ENCODE results near the gene LDAH. TPM values are rescaled to one million over a fixed set of nuclear protein-coding genes. Genes with fewer than 3 reads are reported as not detected.

Gene LDAH
- total RNA-seq, 1 experiment from 2014 or later, result 27.4 TPM

DNA sequence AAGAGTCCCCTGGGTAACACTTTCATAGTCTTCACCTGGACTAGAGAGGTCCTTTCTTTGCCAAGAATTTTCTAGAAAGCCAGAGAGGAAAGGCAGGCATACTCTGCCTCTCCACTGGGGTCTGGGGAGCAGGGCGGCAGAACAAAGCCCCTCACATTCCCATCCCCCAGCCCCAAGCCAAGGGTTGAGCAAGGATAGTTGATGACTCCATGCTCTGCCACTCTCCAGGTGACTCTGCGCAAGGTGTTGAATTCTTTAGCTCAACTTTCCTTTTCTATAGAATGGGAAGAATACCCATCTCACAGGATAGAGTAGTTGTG is 158.9 kb downstream of the LDAH start:
- ChIA-PET CTCF (no interaction called here), POLR2A (ENCODE audit: low non-redundant PET) (no interaction called here)
- no peaks in the 10 kb centered on the region for H3K36me3 ChIP-seq (ENCODE audit: insufficient read depth, low read length, poor library complexity, severe bottlenecking)
- TF ChIP-seq, protein P1, sequence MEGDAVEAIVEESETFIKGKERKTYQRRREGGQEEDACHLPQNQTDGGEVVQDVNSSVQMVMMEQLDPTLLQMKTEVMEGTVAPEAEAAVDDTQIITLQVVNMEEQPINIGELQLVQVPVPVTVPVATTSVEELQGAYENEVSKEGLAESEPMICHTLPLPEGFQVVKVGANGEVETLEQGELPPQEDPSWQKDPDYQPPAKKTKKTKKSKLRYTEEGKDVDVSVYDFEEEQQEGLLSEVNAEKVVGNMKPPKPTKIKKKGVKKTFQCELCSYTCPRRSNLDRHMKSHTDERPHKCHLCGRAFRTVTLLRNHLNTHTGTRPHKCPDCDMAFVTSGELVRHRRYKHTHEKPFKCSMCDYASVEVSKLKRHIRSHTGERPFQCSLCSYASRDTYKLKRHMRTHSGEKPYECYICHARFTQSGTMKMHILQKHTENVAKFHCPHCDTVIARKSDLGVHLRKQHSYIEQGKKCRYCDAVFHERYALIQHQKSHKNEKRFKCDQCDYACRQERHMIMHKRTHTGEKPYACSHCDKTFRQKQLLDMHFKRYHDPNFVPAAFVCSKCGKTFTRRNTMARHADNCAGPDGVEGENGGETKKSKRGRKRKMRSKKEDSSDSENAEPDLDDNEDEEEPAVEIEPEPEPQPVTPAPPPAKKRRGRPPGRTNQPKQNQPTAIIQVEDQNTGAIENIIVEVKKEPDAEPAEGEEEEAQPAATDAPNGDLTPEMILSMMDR (conservative IDR thresholded peaks at IDR 0.05; ENCODE audit: low read depth, low read length), result no peak
- no peak for TF ChIP-seq EZH2 (IDR thresholded peaks at IDR 0.05; ENCODE audit: borderline replicate concordance, low read depth, low read length, poor library complexity, severe bottlenecking)
- H3K4me3 ChIP-seq (ENCODE audit: low read depth, low read length, poor library complexity, severe bottlenecking), result no peak overlapping the region
- intact Hi-C loops (cut with micrococcal nuclease; ENCODE audit: unreplicated experiment), result loop anchor here (5.0 kb wide), 2 partner anchors 363 to 653 kb away; no protein-coding TSS in a partner anchor
- peaks cover 95% of the 10 kb centered on the region for H3K27me3 ChIP-seq (replicated peaks; ENCODE audit: insufficient read depth, low read depth, low read length, poor library complexity)
- peaks cover 6% of the 10 kb centered on the region for H3K4me1 ChIP-seq (ENCODE audit: insufficient read depth, low read length, poor library complexity, severe bottlenecking)
- DNase-seq (ENCODE audit: low spot score), result no peak
- H3K27ac ChIP-seq (ENCODE audit: low read depth, low read length, poor library complexity, severe bottlenecking), result no peak overlapping the region
- no TSS peak for BruUV-seq (replicated peaks)
- H3K9me3 ChIP-seq (ENCODE audit: low read depth, low read length, poor library complexity, severe bottlenecking), result no peaks in the 10 kb centered on the region

DNA sequence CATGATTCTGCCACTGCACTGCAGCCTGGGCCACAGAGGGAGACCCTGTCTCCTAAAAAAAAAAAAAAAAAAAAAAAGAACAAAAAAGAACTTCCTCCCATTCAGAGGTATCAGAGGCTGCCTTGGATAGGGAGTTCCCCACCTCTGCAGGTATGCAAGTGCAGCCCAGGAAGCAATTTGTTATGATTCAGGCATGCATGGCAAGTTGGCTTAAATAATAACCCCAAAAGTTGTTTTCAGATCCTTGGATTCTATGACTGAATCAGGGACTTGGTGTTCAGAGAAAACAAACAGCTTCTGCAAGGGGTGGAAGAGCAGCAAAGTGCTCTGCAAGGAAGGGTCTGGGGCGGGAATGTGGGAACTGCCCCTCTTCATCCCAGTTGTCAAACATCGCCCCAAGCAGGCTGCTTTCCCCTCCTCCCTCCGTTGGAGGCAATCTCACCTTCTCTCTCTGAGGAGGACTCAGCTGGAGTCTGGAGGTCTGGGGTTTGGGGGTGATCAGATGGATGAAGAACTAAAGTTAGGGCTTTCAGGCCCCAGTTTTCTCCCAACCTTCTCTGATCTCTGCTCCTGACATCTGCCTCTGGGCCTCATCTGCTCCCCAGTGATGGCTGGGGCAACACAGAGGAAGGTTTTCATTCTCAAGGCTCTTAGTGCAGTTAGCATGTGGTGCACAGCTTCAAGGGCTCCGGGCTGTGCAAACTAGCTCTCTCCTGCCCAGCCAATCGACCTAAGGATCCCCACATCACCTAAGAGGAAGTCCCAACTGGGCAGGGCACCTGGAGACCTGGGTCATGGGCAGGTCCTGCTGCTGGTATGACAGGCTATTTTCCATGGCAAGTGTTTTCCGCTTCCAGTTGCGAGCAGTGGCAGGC is 159.5 kb downstream of the LDAH start:
- no peak for DNase-seq (ENCODE audit: low spot score)
- Histone ChIP-seq H3K27me3 (replicated peaks; ENCODE audit: insufficient read depth, low read depth, low read length, poor library complexity) (peaks cover 94% of the 10 kb centered on the region), H3K36me3 (ENCODE audit: insufficient read depth, low read length, poor library complexity, severe bottlenecking) (no peaks in the 10 kb centered on the region), H3K9me3 (ENCODE audit: low read depth, low read length, poor library complexity, severe bottlenecking) (no peaks in the 10 kb centered on the region), H3K4me3 (ENCODE audit: low read depth, low read length, poor library complexity, severe bottlenecking) (no peak overlapping the region), H3K27ac (ENCODE audit: low read depth, low read length, poor library complexity, severe bottlenecking) (no peak overlapping the region), H3K4me1 (ENCODE audit: insufficient read depth, low read length, poor library complexity, severe bottlenecking) (peaks cover 6% of the 10 kb centered on the region)
- no TSS peak for BruUV-seq (replicated peaks)
- POLR2A ChIA-PET (ENCODE audit: low non-redundant PET), result no interaction called here
- CTCF ChIA-PET, result interaction anchor here (0.7 kb wide), 1 partner anchor 11 kb away, joined by 5 read pairs; no protein-coding TSS in a partner anchor
- no peak for TF ChIP-seq EZH2 (IDR thresholded peaks at IDR 0.05; ENCODE audit: borderline replicate concordance, low read depth, low read length, poor library complexity, severe bottlenecking)
- TF ChIP-seq, protein P1 (conservative IDR thresholded peaks at IDR 0.05; ENCODE audit: low read depth, low read length), result no peak
- intact Hi-C loops (cut with micrococcal nuclease; ENCODE audit: unreplicated experiment), result loop anchor here (5.0 kb wide), 2 partner anchors 364 to 654 kb away; no protein-coding TSS in a partner anchor

DNA sequence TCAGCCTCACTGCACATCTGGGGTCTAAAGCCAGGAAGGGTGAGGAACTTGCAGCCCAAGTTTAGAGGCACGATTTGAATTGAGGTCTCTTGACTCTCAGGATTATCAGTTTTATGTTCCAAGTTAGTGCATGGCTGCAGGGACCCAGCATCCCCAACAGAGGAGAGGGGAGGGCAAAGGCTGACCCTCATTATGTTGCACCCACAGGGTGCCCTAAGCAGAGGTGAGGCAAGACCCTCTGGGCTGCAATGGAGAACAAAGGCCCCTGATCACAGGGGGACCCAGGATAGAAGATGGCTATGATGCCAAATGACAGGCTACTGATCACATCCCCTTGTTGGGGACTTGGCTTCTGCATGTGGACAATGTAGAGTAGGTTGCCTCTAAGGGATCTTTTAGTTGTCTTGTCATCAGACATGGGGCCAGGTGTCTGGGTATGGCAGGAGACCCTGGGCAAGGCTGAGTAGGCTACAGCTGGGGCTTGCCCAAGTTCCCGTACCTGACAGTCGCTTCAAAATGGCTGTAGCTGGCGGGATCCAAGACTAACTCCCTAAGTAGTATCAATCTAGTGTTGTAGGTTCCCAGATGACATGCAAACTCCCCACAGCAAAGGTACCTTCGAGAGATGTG is 160.5 kb downstream of the LDAH start:
- intact Hi-C loops (cut with micrococcal nuclease; ENCODE audit: unreplicated experiment), result loop anchor here (5.0 kb wide), 2 partner anchors 365 to 655 kb away; no protein-coding TSS in a partner anchor
- TF ChIP-seq, protein P1 (conservative IDR thresholded peaks at IDR 0.05; ENCODE audit: low read depth, low read length), result no peak
- no peak for TF ChIP-seq EZH2 (IDR thresholded peaks at IDR 0.05; ENCODE audit: borderline replicate concordance, low read depth, low read length, poor library complexity, severe bottlenecking)
- POLR2A ChIA-PET (ENCODE audit: low non-redundant PET), result no interaction called here

More for the DNA sequence above, 160.5 kb downstream of the LDAH start:
- Histone ChIP-seq H3K27me3 (replicated peaks; ENCODE audit: insufficient read depth, low read depth, low read length, poor library complexity) (peaks cover 93% of the 10 kb centered on the region), H3K9me3 (ENCODE audit: low read depth, low read length, poor library complexity, severe bottlenecking) (no peaks in the 10 kb centered on the region), H3K36me3 (ENCODE audit: insufficient read depth, low read length, poor library complexity, severe bottlenecking) (no peaks in the 10 kb centered on the region), H3K4me1 (ENCODE audit: insufficient read depth, low read length, poor library complexity, severe bottlenecking) (peaks cover 6% of the 10 kb centered on the region), H3K27ac (ENCODE audit: low read depth, low read length, poor library complexity, severe bottlenecking) (no peak overlapping the region), H3K4me3 (ENCODE audit: low read depth, low read length, poor library complexity, severe bottlenecking) (no peak overlapping the region)
- CTCF ChIA-PET, result interaction anchor here (0.7 to 2.5 kb wide), 2 partner anchors 302 to 351 kb away, joined by 3 to 55 read pairs; no protein-coding TSS in a partner anchor
- no peak for DNase-seq (ENCODE audit: low spot score)
- no TSS peak for BruUV-seq (replicated peaks)
